ENCODE results near the gene GRIP2. TPM values are rescaled to one million over a fixed set of nuclear protein-coding genes. Genes with fewer than 3 reads are reported as not detected.

Gene GRIP2
- 8.6 and 13.3 TPM in 2 replicates for polyA plus RNA-seq
- 12.0 and 12.9 TPM in 2 replicates for polyA minus RNA-seq

DNA sequence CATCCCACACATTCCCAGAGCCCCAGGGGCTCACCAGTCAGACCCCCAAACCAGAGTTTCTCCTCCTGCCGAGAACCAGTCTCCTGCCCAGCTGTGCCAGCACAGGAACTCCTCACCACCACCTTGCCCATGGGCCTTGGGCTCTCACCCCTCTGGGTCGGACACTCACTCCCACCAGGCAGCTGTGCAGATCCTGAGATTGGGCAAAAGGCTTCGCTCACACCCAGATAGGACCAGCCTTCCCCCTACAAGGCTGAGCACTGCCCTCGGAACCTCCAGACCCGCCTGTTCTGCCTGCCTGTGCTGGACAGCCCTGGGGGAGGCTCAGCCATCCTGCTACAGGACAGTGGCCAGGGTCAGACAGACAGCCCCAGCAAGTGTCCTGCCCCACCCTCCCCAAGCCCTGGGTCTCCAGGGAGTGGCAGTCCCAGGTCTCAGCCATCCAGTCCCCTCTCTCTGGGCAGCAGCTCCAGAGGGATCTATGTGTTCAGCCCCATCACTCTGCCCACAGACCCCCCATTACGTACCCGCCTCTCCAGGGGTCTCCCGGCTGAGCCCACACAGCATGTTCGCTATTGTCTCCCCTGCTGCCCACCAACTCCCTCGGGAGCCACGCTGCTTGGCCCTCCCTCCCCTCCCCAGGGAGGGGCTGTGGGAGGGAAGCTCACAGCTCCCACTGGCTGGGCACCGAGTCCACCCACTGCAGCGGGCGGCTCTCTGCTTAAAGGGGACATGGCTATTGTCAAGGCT, at the start of gene GRIP2:
Gene GRIP2 (minus strand): TSS at position 601 of the 750 bp plus-strand sequence. CDS start 34 bp downstream, at position 567.
- no peaks in the 10 kb centered on the region for H3K36me3 ChIP-seq (ENCODE audit: insufficient read depth, low read length)
- no peak within 1 kb of the TSS for H3K27ac ChIP-seq (ENCODE audit: low read length)
- TF ChIP-seq RAD21 (conservative IDR thresholded peaks at IDR 0.05): no peak
- TF ChIP-seq, protein P1, sequence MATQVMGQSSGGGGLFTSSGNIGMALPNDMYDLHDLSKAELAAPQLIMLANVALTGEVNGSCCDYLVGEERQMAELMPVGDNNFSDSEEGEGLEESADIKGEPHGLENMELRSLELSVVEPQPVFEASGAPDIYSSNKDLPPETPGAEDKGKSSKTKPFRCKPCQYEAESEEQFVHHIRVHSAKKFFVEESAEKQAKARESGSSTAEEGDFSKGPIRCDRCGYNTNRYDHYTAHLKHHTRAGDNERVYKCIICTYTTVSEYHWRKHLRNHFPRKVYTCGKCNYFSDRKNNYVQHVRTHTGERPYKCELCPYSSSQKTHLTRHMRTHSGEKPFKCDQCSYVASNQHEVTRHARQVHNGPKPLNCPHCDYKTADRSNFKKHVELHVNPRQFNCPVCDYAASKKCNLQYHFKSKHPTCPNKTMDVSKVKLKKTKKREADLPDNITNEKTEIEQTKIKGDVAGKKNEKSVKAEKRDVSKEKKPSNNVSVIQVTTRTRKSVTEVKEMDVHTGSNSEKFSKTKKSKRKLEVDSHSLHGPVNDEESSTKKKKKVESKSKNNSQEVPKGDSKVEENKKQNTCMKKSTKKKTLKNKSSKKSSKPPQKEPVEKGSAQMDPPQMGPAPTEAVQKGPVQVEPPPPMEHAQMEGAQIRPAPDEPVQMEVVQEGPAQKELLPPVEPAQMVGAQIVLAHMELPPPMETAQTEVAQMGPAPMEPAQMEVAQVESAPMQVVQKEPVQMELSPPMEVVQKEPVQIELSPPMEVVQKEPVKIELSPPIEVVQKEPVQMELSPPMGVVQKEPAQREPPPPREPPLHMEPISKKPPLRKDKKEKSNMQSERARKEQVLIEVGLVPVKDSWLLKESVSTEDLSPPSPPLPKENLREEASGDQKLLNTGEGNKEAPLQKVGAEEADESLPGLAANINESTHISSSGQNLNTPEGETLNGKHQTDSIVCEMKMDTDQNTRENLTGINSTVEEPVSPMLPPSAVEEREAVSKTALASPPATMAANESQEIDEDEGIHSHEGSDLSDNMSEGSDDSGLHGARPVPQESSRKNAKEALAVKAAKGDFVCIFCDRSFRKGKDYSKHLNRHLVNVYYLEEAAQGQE (IDR thresholded peaks at IDR 0.05; ENCODE audit: borderline replicate concordance): no peak
- TF ChIP-seq EZH2 (IDR thresholded peaks at IDR 0.05; ENCODE audit: borderline replicate concordance, insufficient read depth, low read length, poor library complexity, severe bottlenecking): no peak
- no peak for TF ChIP-seq TAF1 (IDR thresholded peaks at IDR 0.05; ENCODE audit: low read depth)
- no peak for TF ChIP-seq POLR2AphosphoS5 (IDR thresholded peaks at IDR 0.05)
- no peak for TF ChIP-seq EP300 (conservative IDR thresholded peaks at IDR 0.05; ENCODE audit: poor library complexity, severe bottlenecking)
- no peak for TF ChIP-seq CTCF (IDR thresholded peaks at IDR 0.05; ENCODE audit: poor library complexity, severe bottlenecking)
- TF ChIP-seq MXI1 (conservative IDR thresholded peaks at IDR 0.05; ENCODE audit: poor library complexity, severe bottlenecking): no peak
- TF ChIP-seq SMC3 (conservative IDR thresholded peaks at IDR 0.05; ENCODE audit: poor library complexity): no peak
- H3K27me3 ChIP-seq (ENCODE audit: insufficient read depth, low read depth, low read length): no peaks in the 10 kb centered on the region
- no peaks in the 10 kb centered on the region for H3K9me2 ChIP-seq (ENCODE audit: insufficient read depth, low read length)
- no peaks in the 10 kb centered on the region for H3F3A ChIP-seq (ENCODE audit: insufficient read depth, low read length, poor library complexity, severe bottlenecking)
- no peak within 1 kb of the TSS for H2AFZ ChIP-seq (ENCODE audit: low read depth, low read length)
- no peak within 1 kb of the TSS for H3K4me2 ChIP-seq (ENCODE audit: low read length)
- H3K4me3 ChIP-seq (ENCODE audit: low read length): no peak within 1 kb of the TSS
- H3K9ac ChIP-seq (ENCODE audit: low read length): no peak within 1 kb of the TSS
- H3K9me3 ChIP-seq (ENCODE audit: low read length): no peaks in the 10 kb centered on the region
- H3K79me2 ChIP-seq (replicated peaks; ENCODE audit: insufficient read depth, low read length): no peaks in the 10 kb centered on the region
- no peaks in the 10 kb centered on the region for H4K20me1 ChIP-seq (ENCODE audit: insufficient read depth)

- no peak for TF ChIP-seq POLR2AphosphoS5 (IDR thresholded peaks at IDR 0.05)
- TF ChIP-seq SMC3 (conservative IDR thresholded peaks at IDR 0.05; ENCODE audit: poor library complexity): no peak
- no peak for TF ChIP-seq MXI1 (conservative IDR thresholded peaks at IDR 0.05; ENCODE audit: poor library complexity, severe bottlenecking)
- no peak for TF ChIP-seq TAF1 (IDR thresholded peaks at IDR 0.05; ENCODE audit: low read depth)
- TF ChIP-seq EP300 (conservative IDR thresholded peaks at IDR 0.05; ENCODE audit: poor library complexity, severe bottlenecking): no peak
- TF ChIP-seq RAD21 (conservative IDR thresholded peaks at IDR 0.05): no peak
- TF ChIP-seq CTCF (IDR thresholded peaks at IDR 0.05; ENCODE audit: poor library complexity, severe bottlenecking): no peak
- no peak for TF ChIP-seq EZH2 (IDR thresholded peaks at IDR 0.05; ENCODE audit: borderline replicate concordance, insufficient read depth, low read length, poor library complexity, severe bottlenecking)
- TF ChIP-seq, protein P1 (IDR thresholded peaks at IDR 0.05; ENCODE audit: borderline replicate concordance): no peak
- H3K4me3 ChIP-seq (ENCODE audit: low read length): no peak overlapping the region
- no peak overlapping the region for H3K4me2 ChIP-seq (ENCODE audit: low read length)
- H3K79me2 ChIP-seq (replicated peaks; ENCODE audit: insufficient read depth, low read length): no peaks in the 10 kb centered on the region
- H3F3A ChIP-seq (ENCODE audit: insufficient read depth, low read length, poor library complexity, severe bottlenecking): no peaks in the 10 kb centered on the region
- no peak overlapping the region for H3K27ac ChIP-seq (ENCODE audit: low read length)
- no peak overlapping the region for H3K9ac ChIP-seq (ENCODE audit: low read length)
- H3K27me3 ChIP-seq (ENCODE audit: insufficient read depth, low read depth, low read length): no peaks in the 10 kb centered on the region
- H2AFZ ChIP-seq (ENCODE audit: low read depth, low read length): no peak overlapping the region
- H3K9me3 ChIP-seq (ENCODE audit: low read length): no peaks in the 10 kb centered on the region
- H4K20me1 ChIP-seq (ENCODE audit: insufficient read depth): no peaks in the 10 kb centered on the region
- H3K9me2 ChIP-seq (ENCODE audit: insufficient read depth, low read length): no peaks in the 10 kb centered on the region
- H3K36me3 ChIP-seq (ENCODE audit: insufficient read depth, low read length): no peaks in the 10 kb centered on the region
Observed at GRCh38 chr3:14588425-14589112, 48.4 kb upstream of the GRIP2 start.
